Gastroesophageal sphincter (tissue), 3 donors: ENCODE measurements around the gene MDFIC.

Source experiments
- POLR2A ChIP-seq, 2 donors: fragments of 450-650 bp; IDR thresholded peaks; one replicate each; pipeline ENCODE4 v1.6.1; 2017; ENCODE audit warnings: antibody characterized with exemption in 2 of 2, mild to moderate bottlenecking in 2 of 2, moderate library complexity in 1 of 2
- TF ChIP-seq, protein P1 (sequence below), 4 experiments: fragments of 200-600 bp in 2 of 4; fragments of 450-650 bp in 2 of 4; sonication (generic) in 1 of 4; IDR thresholded peaks; one replicate each; pipeline ENCODE4 v1.5.1; 2017 to 2019; ENCODE audit warnings: antibody characterized with exemption in 4 of 4, mild to moderate bottlenecking in 2 of 4, moderate library complexity in 2 of 4

DNA sequence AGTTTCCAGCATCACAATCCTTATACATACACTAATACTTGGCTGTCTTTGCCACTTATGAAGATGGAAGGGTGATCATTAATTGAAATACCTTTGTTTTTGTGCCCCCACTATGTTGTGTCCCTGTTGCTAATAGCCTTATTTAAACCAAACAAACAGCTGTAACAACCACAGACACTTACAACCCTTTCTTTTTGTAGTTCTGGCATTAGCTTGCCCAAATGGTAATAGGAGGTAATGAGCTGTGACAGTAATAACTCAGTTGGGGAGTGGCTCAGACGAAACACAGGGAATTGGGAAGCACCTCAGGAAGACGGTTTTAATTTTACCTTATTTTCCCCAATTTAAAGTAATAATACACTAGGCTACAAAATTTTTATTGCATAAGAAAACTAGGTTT, 83.4 kb downstream of the MDFIC start:
- TF ChIP-seq, protein P1, sequence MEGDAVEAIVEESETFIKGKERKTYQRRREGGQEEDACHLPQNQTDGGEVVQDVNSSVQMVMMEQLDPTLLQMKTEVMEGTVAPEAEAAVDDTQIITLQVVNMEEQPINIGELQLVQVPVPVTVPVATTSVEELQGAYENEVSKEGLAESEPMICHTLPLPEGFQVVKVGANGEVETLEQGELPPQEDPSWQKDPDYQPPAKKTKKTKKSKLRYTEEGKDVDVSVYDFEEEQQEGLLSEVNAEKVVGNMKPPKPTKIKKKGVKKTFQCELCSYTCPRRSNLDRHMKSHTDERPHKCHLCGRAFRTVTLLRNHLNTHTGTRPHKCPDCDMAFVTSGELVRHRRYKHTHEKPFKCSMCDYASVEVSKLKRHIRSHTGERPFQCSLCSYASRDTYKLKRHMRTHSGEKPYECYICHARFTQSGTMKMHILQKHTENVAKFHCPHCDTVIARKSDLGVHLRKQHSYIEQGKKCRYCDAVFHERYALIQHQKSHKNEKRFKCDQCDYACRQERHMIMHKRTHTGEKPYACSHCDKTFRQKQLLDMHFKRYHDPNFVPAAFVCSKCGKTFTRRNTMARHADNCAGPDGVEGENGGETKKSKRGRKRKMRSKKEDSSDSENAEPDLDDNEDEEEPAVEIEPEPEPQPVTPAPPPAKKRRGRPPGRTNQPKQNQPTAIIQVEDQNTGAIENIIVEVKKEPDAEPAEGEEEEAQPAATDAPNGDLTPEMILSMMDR (IDR thresholded peaks at IDR 0.05), result no peak
- TF ChIP-seq POLR2A (IDR thresholded peaks at IDR 0.05), result no peak
